ENCODE results near the gene INSR.
"Not testable (repeated sequence)": the region's sequence is repeated elsewhere in the genome, so short reads cannot be mapped to it uniquely, and the experiment has no call there.

GRCh38 chr19:7146086-7146485 is 148.1 kb downstream of the INSR start:
- not testable (repeated sequence) for TF ChIP-seq CTCF (IDR thresholded peaks at IDR 0.05; ENCODE audit: extremely low read depth in 1 of 2, insufficient read depth in 1 of 2, low read depth in 1 of 2, low read length in 2 of 2); POLR2A (IDR thresholded peaks at IDR 0.05; ENCODE audit: low read depth, low read length); FOS (IDR thresholded peaks at IDR 0.05; ENCODE audit: borderline replicate concordance, insufficient read depth, low read length); JUN (IDR thresholded peaks at IDR 0.05; ENCODE audit: borderline replicate concordance, insufficient read depth, insufficient read length, low read depth); POLR2AphosphoS5 (IDR thresholded peaks at IDR 0.05; ENCODE audit: insufficient read depth, low read depth, low read length); MYC (IDR thresholded peaks at IDR 0.05; ENCODE audit: low read depth, low read length); GATA2 (IDR thresholded peaks at IDR 0.05; ENCODE audit: insufficient read depth, insufficient read length, low read depth, low read length); EZH2 (IDR thresholded peaks at IDR 0.05; ENCODE audit: borderline replicate concordance, low read depth, low read length, severe bottlenecking); MAX (IDR thresholded peaks at IDR 0.05; ENCODE audit: insufficient read depth, insufficient read length)

Measured in endothelial cell of umbilical vein (primary cell).